SK-N-SH (cell line): ENCODE results near the gene EIF4H. TPM values are rescaled to one million over a fixed set of nuclear protein-coding genes. Genes with fewer than 3 reads are reported as not detected.

Source experiments
- CTCF ChIA-PET: fragments of 300-600, 350-600 bp; formaldehyde crosslinking; extraction: SDS; loops from one replicate; lab custom pipeline; 2021; lab: Yijun Ruan, JAX
- POLR2A ChIA-PET: fragments of 350-600 bp; sonication (Branson Sonifier 250); formaldehyde crosslinking; extraction: SDS; loops from one replicate; lab custom pipeline; 2020; ENCODE audit warnings: antibody characterized with exemption, inconsistent platforms; lab: Yijun Ruan, JAX
- DNase-seq: peaks from one replicate; pipeline ENCODE4 v3.0.0; 2012
- H2AFZ ChIP-seq: fragments of 200-600 bp; sonication (generic); 2 replicates; pipeline ENCODE4 v1.8.1; 2016; ENCODE audit warnings: antibody characterized with exemption, mild to moderate bottlenecking, low read depth
- H3F3A ChIP-seq: fragments of 200-600 bp; sonication (generic); replicated peaks from 2 replicates; pipeline ENCODE3; 2016; ENCODE audit warnings: antibody characterized with exemption, mild to moderate bottlenecking; ENCODE audit not compliant: insufficient read depth
- H3K27ac ChIP-seq, 2 experiments: fragments of 200-500 bp in 1 of 2; fragments of 200-600 bp in 1 of 2; sonication (Bioruptor generic) in 1 of 2; sonication (generic), shearing (Covaris generic) in 1 of 2; 2 replicates each; pipeline versions ENCODE4 v1.5.1 to v1.6.1; 2014 to 2016; ENCODE audit warnings: low read depth in 2 of 2, inconsistent platforms in 1 of 2, low read length in 1 of 2, mild to moderate bottlenecking in 1 of 2, mixed read lengths in 1 of 2
- H3K27me3 ChIP-seq: fragments of 200-600 bp; sonication (generic), shearing (Covaris generic); 2 replicates; pipeline ENCODE4 v1.6.1; 2016; ENCODE audit warnings: mixed run types; ENCODE audit not compliant: insufficient read depth
- H3K36me3 ChIP-seq, 2 experiments: fragments of 200-500 bp in 1 of 2; fragments of 200-600 bp in 1 of 2; sonication (Bioruptor generic) in 1 of 2; sonication (generic) in 1 of 2; replicated peaks in 1 of 2; 2 replicates each; pipeline versions ENCODE3 to v1.5.1; 2014 to 2016; ENCODE audit warnings: low read length in 1 of 2, mild to moderate bottlenecking in 1 of 2; ENCODE audit not compliant: insufficient read depth in 2 of 2, control insufficient read depth in 1 of 2
- H3K4me1 ChIP-seq, 2 experiments: fragments of 200-500 bp in 1 of 2; fragments of 200-600 bp in 1 of 2; sonication (Bioruptor generic) in 1 of 2; sonication (generic), shearing (Covaris generic) in 1 of 2; 2 replicates each; pipeline versions ENCODE4 v1.5.1 to v1.6.1; 2014 to 2016; ENCODE audit warnings: low read depth in 1 of 2, low read length in 1 of 2, mixed run types in 1 of 2; ENCODE audit not compliant: insufficient read depth in 2 of 2, control insufficient read depth in 1 of 2
- H3K4me2 ChIP-seq: fragments of 200-600 bp; sonication (generic), shearing (Covaris generic); 2 replicates; pipeline ENCODE4 v1.6.1; 2017; ENCODE audit warnings: mixed run types
- H3K4me3 ChIP-seq, 2 experiments: fragments of 200-500 bp in 1 of 2; fragments of 200-600 bp in 1 of 2; sonication (Bioruptor generic) in 1 of 2; sonication (generic), shearing (Covaris generic) in 1 of 2; 2 replicates each; pipeline versions ENCODE4 v1.5.1 to v1.8.1; 2014 to 2016; ENCODE audit warnings: low read depth in 2 of 2, inconsistent platforms in 1 of 2, low read length in 1 of 2, mild to moderate bottlenecking in 1 of 2, mixed read lengths in 1 of 2, moderate library complexity in 1 of 2
- H3K79me2 ChIP-seq: fragments of 200-600 bp; sonication (generic); 2 replicates; pipeline ENCODE4 v1.8.1; 2017; ENCODE audit warnings: mild to moderate bottlenecking; ENCODE audit not compliant: insufficient read depth
- H3K9ac ChIP-seq: fragments of 200-600 bp; sonication (generic); 2 replicates; pipeline ENCODE4 v1.6.1; 2017; ENCODE audit warnings: mixed run types
- H3K9me2 ChIP-seq: fragments of 200-600 bp; sonication (generic); 2 replicates; pipeline ENCODE4 v1.6.1; 2017; ENCODE audit warnings: mixed run types
- H3K9me3 ChIP-seq: fragments of 200-600 bp; sonication (generic); 2 replicates; pipeline ENCODE4 v1.6.1; 2017; ENCODE audit warnings: mixed run types, mild to moderate bottlenecking, moderate library complexity
- H4K20me1 ChIP-seq: fragments of 200-600 bp; sonication (generic); 2 replicates; pipeline ENCODE4 v1.6.1; 2017; ENCODE audit warnings: mild to moderate bottlenecking, mixed run types; ENCODE audit not compliant: insufficient read depth
- CHD2 ChIP-seq: fragments of 150-350 bp; IDR thresholded peaks from 2 replicates; pipeline ENCODE4 v1.6.1; 2018; ENCODE audit warnings: low read length; ENCODE audit not compliant: partially characterized antibody
- ELF1 ChIP-seq: IDR thresholded peaks from 2 replicates; pipeline ENCODE4 v1.4.0; 2012
- FOXJ3 ChIP-seq: sonication (generic); formaldehyde crosslinking; IDR thresholded peaks from 2 replicates; pipeline ENCODE4 v1.5.1; 2020; ENCODE audit warnings: mild to moderate bottlenecking, missing genetic modification reagents
- GABPA ChIP-seq: IDR thresholded peaks from 2 replicates; pipeline ENCODE4 v1.4.0; 2012; ENCODE audit warnings: low read depth, mild to moderate bottlenecking
- MEF2A ChIP-seq: IDR thresholded peaks from 2 replicates; pipeline ENCODE4 v1.4.0; 2012; ENCODE audit warnings: low read depth, borderline replicate concordance
- MXI1 ChIP-seq: IDR thresholded peaks from 2 replicates; pipeline ENCODE4 v1.6.1; 2012; ENCODE audit warnings: mild to moderate bottlenecking, low read depth, low read length, improper control_type of control experiment
- POLR2AphosphoS5 ChIP-seq: IDR thresholded peaks from 2 replicates; pipeline ENCODE4 v1.6.1; 2012; ENCODE audit warnings: low read depth, low read length
- RAD21 ChIP-seq: IDR thresholded peaks from 2 replicates; pipeline ENCODE4 v1.6.1; 2012; ENCODE audit warnings: mild to moderate bottlenecking, low read length
- RXRA ChIP-seq: IDR thresholded peaks from 2 replicates; pipeline ENCODE4 v1.4.0; 2012; ENCODE audit warnings: low read depth, mild to moderate bottlenecking, borderline replicate concordance
- SIN3A ChIP-seq: IDR thresholded peaks from 2 replicates; pipeline ENCODE4 v1.6.1; 2012; ENCODE audit warnings: low read depth, mild to moderate bottlenecking, low read length, moderate library complexity, borderline replicate concordance
- WGBS: methylation state at CpG from one replicate; pipeline ENCODE4 v1.1.6; 2017; ENCODE audit warnings: low lambda C conversion rate; 5-methylcytosine and 5-hydroxymethylcytosine counted together
- polyA plus RNA-seq, 3 experiments: library from polyadenylated mRNA; depleted of rRNA; stranded (reverse); fragments of >200 nt; gene quantifications; 2 replicates each; pipeline ENCODE4 v1.2.3, GENCODE V29; 2012
- TF ChIP-seq, protein P1 (sequence below): IDR thresholded peaks from 2 replicates; pipeline ENCODE4 v1.4.0; 2012; ENCODE audit warnings: low read depth
- TF ChIP-seq, protein P2 (sequence below): IDR thresholded peaks from 2 replicates; pipeline ENCODE4 v1.4.0; 2012; ENCODE audit warnings: low read depth, borderline replicate concordance
- TF ChIP-seq, protein P3 (sequence below): fragments of 150-350 bp; IDR thresholded peaks from 2 replicates; pipeline ENCODE4 v1.6.1; 2017; ENCODE audit warnings: antibody characterized with exemption, low read length, low read depth, borderline replicate concordance
- TF ChIP-seq, protein P4 (sequence below): IDR thresholded peaks from 2 replicates; pipeline ENCODE4 v1.6.1; 2012; ENCODE audit warnings: mild to moderate bottlenecking, low read depth, low read length, moderate library complexity

Gene EIF4H
- polyA plus RNA-seq, 1 of the 3 experiments (the other 2 are of a cell fraction), result 468 TPM

DNA sequence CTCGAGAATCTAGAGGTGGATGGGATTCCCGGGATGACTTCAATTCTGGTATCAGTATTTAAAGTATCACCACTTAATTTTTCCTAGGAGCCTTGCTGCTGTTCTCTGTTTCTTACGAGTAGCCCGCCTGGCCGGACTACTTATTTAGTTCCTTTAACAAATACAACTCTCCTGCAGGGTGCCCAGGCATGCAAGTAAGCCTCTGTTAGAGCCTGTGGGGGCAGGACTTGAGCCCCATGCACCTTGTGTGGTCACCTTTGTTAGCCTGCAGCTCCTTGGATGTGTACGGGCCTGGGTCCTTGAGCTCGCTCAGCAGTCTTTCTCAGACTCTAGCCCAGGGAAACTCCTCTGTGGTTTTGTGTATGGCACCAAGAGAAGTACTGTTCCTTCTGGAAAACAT is 16.1 kb downstream of the EIF4H start:
- ChIA-PET CTCF (interaction anchor here (0.8 to 7.0 kb wide), 5 partner anchors 9 to 211 kb away, joined by 3 to 72 read pairs (median 3); no protein-coding TSS in a partner anchor), POLR2A (no interaction called here)
- H4K20me1 ChIP-seq, result peaks cover 72% of the 10 kb centered on the region

More for the DNA sequence above, 16.1 kb downstream of the EIF4H start:
- Histone ChIP-seq H3K27me3 (no peaks in the 10 kb centered on the region), H3K4me2 (no peak overlapping the region), H3F3A (peaks cover 26% of the 10 kb centered on the region), H3K4me3 (no peak overlapping the region), H3K36me3 (peaks cover 76 to 81% of the 10 kb centered on the region in 2 experiments), H2AFZ (no peak overlapping the region), H3K27ac (no peak overlapping the region), H3K9me2 (no peaks in the 10 kb centered on the region), H3K79me2 (peaks cover 93% of the 10 kb centered on the region), H3K9me3 (no peaks in the 10 kb centered on the region), H3K9ac (no peak overlapping the region), H3K4me1 (peaks cover 6 to 24% of the 10 kb centered on the region in 2 experiments; a peak in 3 of 4 replicates)
- 95% methylated on average over 7 of the region's 7 CpGs for WGBS
- TF ChIP-seq, protein P1, sequence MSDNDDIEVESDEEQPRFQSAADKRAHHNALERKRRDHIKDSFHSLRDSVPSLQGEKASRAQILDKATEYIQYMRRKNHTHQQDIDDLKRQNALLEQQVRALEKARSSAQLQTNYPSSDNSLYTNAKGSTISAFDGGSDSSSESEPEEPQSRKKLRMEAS, result no peak
- no peak for TF ChIP-seq ELF1
- TF ChIP-seq, protein P2, sequence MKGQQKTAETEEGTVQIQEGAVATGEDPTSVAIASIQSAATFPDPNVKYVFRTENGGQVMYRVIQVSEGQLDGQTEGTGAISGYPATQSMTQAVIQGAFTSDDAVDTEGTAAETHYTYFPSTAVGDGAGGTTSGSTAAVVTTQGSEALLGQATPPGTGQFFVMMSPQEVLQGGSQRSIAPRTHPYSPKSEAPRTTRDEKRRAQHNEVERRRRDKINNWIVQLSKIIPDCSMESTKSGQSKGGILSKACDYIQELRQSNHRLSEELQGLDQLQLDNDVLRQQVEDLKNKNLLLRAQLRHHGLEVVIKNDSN, result no peak
- no peak for TF ChIP-seq MEF2A
- no peak for TF ChIP-seq CHD2
- TF ChIP-seq, protein P3, sequence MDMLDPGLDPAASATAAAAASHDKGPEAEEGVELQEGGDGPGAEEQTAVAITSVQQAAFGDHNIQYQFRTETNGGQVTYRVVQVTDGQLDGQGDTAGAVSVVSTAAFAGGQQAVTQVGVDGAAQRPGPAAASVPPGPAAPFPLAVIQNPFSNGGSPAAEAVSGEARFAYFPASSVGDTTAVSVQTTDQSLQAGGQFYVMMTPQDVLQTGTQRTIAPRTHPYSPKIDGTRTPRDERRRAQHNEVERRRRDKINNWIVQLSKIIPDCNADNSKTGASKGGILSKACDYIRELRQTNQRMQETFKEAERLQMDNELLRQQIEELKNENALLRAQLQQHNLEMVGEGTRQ, result no peak
- no peak for TF ChIP-seq MXI1
- TF ChIP-seq SIN3A, result no peak
- TF ChIP-seq RXRA, result no peak
- no peak for TF ChIP-seq RAD21
- TF ChIP-seq, protein P4, sequence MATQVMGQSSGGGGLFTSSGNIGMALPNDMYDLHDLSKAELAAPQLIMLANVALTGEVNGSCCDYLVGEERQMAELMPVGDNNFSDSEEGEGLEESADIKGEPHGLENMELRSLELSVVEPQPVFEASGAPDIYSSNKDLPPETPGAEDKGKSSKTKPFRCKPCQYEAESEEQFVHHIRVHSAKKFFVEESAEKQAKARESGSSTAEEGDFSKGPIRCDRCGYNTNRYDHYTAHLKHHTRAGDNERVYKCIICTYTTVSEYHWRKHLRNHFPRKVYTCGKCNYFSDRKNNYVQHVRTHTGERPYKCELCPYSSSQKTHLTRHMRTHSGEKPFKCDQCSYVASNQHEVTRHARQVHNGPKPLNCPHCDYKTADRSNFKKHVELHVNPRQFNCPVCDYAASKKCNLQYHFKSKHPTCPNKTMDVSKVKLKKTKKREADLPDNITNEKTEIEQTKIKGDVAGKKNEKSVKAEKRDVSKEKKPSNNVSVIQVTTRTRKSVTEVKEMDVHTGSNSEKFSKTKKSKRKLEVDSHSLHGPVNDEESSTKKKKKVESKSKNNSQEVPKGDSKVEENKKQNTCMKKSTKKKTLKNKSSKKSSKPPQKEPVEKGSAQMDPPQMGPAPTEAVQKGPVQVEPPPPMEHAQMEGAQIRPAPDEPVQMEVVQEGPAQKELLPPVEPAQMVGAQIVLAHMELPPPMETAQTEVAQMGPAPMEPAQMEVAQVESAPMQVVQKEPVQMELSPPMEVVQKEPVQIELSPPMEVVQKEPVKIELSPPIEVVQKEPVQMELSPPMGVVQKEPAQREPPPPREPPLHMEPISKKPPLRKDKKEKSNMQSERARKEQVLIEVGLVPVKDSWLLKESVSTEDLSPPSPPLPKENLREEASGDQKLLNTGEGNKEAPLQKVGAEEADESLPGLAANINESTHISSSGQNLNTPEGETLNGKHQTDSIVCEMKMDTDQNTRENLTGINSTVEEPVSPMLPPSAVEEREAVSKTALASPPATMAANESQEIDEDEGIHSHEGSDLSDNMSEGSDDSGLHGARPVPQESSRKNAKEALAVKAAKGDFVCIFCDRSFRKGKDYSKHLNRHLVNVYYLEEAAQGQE, result no peak
- no peak for TF ChIP-seq GABPA
- TF ChIP-seq POLR2AphosphoS5, result no peak
- TF ChIP-seq FOXJ3 (CRISPR knock-in tag), result no peak
- DNase-seq, result no peak
